GM18520 (cell line): ENCODE data around the gene MCC.

ENCODE experiments used
- ATAC-seq: cut with Tn5 transposase; IDR thresholded peaks from one replicate; pipeline ENCODE4 v1.9.1; 2021; ENCODE audit not compliant: unreplicated experiment

Gene MCC

GRCh38 chr5:113156271-113156877, 331.9 kb downstream of the MCC start:
- ATAC-seq: no peak

- no peak for ATAC-seq
Measured at GRCh38 chr5:113153512-113154097, 334.6 kb downstream of the MCC start.

DNA sequence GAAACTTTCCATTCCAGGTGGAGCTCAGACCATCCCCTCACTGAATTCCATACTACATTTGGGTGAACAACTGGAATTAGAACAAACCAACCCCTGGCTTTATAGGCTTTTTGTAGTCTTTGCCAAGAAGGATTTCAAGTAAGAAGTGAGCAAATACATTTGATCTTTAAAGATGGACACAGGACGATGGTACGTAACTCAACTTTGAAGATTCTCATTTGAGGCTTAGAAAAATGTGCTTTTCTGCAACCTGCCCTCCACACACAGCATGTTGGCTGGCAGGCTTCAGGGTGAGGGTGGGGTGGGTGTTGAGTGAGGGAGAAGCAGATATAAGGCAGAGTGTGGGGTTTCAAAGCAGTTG, 335.9 kb downstream of the MCC start:
- no peak for ATAC-seq

DNA sequence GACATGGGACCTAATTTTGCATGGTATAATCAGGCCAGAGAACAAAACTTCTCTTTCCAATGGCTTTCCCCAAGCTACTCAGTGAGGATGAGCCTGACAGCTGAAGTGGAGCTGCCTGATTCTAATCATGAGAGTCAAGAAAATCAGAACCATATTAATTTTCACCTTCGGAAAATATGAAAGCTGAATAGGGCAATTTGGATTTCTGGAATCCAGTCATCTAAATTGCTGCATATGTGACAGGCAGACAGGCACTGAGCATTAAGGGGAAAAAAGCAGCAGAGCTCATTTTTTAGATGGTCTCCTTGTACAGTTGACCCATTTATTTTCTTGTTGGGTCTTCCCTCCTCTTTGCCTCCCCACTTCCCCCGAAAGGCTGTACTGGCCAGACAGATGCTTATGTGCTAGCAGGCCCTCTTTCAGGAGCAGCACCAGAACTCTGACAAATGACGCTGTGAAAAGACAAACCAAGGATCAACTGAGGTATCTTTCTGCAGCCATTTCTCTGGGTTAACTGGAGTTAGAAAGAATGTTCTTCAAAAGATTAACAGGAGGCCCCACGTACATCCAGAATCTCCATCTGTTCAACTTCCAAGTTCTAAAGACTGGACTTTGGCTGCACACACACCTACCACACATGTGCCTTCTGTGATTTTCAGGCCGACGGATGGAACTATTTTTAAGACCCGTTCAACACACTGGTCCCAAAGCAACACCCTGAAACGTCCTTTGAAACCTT, 336.4 kb downstream of the MCC start:
- ATAC-seq: no peak

- ATAC-seq: no peak
Measured at GRCh38 chr5:113150821-113151220, 337.4 kb downstream of the MCC start.

- ATAC-seq: no peak
Measured at GRCh38 chr5:113150221-113150620, 338.0 kb downstream of the MCC start.

- ATAC-seq: no peak
Measured at GRCh38 chr5:113147537-113147936, 340.7 kb downstream of the MCC start.

DNA sequence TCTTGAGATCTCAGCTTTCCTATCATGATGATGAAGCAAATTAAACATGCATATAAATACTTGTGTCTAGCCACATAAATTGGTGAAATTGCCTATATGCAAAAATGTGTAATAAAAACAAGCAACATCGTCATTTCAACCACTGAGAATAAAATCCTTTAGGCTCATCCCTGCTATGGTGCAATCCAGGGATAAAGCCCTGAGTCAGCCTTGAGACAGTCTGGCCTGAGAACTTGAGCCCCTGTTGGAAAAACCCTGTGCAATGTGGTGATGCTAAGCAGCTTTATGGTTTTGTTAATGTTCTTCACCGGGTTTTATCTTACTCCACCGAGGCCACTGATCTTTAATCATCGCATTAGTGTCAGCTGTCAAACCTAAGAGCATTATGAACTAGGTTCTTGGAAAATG, 341.1 kb downstream of the MCC start:
- ATAC-seq: no peak

- no peak for ATAC-seq
Measured at GRCh38 chr5:113145757-113146387, 342.4 kb downstream of the MCC start.

DNA sequence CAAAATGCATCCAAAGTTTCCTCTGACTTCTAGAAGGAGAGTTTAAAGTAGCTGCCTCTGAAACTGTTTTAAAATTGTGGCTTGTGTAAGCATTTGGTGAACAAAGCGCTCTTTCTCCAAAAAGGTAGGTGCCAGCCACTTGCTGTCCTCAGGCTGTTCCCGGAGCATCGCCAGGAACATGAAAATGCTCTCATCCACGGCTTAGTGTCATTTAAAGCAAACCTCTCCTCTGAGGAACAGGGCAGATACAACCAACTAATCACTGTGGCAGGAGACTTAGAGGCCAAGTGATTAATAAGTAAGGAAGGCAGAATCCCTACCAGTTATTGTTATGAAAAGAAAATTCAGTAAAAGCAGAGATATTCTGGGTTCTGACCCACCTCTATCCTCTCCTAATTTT, 346.1 kb downstream of the MCC start:
- ATAC-seq: no peak

DNA sequence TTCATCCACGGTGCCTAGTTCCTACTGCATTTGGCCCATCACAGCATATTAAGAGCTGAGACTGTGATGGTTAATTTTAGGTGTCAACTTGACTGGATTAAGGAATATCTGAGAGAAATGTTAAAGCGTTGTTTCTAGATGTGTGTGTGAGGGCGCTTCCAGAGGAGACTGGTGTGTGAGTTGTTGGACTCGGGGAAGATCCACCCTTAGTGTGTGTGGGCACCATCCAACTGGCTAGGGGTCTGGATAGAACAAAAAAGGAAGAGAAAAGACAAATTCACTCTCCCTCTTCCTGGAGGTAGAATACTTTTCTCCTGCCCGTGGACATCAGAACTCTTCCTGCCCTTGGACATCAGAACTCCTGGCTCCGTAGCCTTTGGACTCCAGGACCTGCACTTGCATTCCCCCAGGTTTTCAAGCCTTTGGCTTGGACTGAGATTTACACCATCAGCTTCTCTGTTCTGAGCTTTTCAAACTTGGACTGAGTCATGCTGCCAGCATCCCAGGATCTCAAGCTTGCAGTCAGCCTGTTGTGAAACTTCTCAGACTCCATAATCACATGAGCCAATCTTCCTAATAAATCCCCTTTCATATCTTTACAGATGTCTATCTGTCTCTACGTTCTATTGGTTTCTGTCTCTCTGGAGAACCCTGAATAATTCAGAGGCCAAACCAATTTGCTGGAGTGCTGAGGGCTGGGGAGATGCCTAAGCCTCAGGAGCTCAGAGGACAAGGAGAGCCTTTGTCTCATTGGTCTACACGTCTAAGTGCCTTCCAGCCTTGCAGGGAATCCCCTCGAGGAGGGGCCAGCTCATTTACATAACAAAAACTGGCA, 347.2 kb downstream of the MCC start:
- ATAC-seq: no peak

DNA sequence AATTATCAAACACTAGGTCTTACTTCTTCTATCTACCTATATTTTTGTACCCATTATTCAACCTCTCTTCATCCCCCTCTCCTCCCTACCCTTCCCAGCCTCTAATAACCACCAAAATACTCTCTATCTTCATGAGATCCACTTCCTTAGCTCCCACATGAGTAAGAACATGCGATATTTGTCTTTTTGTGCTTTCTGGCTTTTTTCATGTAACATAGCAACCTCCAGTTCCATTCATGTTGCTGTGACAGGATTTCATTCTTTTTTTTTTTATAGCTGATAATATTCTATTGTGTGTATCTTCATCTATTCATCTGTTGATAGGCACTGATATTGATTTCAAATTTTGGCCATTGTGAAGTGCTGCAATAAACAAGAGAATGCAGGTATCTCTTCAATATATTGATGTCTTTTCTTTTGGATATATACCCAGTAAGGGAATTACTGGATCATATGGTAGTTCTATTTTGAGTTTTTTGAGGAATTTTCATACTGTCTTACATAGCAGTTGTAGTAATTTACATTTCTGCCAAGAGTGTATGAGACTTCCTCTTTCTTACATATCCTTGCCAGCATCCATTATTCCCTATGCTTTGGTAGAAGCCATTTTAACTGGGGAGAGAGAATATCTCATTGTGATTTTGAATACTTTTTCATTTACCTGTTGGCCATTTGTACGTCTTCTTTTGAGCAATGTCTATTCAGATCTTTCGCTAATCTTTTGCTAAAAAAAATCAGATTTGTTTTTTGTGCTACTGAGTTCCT, 354.9 kb downstream of the MCC start:
- ATAC-seq: no peak

- ATAC-seq: no peak
Measured at GRCh38 chr5:113132564-113132963, 355.7 kb downstream of the MCC start.

DNA sequence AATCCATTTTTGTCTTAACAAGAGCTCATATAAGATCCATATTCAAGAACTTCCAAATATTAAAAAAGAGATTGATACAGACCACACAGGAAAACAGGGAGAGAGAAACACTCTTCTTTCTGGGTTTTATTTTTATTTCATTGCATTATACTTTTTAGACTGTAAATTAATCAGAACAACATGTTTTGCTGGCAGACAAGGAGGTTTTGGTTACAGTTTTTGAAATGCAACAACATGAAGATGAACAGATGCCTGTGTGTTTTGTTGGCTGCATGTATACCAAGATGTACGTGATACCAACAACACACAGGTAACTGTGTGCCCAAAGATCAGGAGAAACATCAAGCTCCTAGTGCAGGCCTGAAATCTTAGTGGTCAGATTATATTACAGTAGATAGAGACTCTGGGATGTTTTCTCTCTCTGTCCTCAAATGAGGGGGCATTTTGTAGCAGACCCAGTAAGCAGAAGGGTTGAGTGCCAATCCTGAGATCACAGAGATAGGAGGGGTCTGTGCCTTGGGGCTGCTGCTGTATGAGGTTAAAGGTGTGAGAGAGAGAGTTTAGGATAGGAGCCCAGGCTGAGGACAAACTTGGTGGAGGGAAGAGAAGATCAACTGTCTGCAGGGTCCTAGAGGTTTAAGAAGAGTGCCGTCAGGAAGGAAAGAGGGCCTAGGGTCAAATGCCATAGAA, 359.5 kb downstream of the MCC start:
- ATAC-seq: no peak

DNA sequence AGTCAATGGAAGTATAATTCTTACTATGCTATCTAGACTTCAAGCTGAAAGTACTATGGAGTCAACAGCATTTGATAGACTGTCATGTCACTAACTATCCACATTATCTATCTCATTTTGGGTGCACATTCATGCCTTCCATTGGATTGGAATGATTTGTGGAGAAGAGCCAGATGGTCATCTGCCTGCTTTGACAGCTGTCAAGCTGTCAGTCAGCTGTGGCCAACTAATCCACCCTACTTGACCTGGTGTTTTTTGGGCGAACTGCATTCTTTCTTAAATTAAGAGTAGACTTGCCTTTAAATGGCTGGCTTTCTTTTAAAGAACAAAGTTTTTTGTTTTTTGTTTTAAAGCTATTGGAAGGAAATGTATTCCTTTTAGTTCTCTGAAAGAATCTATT, 360.2 kb downstream of the MCC start:
- ATAC-seq: no peak

GRCh38 chr5:113127021-113127420, 361.2 kb downstream of the MCC start:
- no peak for ATAC-seq

GRCh38 chr5:113125371-113125770, 362.9 kb downstream of the MCC start:
- no peak for ATAC-seq

DNA sequence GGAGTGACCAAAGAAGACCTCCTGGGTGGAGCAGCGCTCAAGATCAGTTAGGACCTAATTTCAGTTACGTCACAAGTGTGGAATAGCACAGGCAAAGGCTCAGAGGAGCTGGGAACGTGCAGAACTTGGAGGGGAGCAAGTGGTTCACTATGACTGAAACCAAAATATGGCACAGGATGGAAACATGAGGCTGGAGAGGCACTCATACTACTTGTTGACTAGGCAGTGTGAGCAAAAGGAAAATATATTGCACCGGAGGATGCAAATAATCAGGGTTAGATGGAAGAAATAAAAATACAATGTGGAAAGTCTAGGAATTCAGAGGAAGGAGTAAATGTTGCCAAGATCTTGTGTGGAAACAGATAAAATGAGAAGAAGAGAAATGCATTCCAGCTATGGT, 363.3 kb downstream of the MCC start:
- no peak for ATAC-seq

DNA sequence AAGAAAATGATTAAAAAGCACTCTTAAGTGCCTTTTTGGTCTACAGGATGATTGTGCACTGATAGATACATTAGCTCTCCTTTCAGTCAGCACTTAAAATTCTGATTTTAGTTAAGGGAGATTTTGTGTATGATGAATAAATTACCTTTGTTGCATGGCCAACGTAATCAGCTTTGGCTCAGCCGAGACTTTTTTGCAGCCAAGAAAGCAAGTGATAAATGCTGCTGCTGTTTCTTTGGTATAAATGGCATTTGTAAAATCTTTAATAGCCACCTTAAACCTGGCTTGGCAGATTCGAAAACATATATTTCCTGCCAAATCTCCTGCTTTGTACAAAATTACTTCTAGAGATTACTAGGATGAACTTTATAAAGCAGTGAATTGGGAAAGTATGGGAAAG, 364.0 kb downstream of the MCC start:
- ATAC-seq: no peak

DNA sequence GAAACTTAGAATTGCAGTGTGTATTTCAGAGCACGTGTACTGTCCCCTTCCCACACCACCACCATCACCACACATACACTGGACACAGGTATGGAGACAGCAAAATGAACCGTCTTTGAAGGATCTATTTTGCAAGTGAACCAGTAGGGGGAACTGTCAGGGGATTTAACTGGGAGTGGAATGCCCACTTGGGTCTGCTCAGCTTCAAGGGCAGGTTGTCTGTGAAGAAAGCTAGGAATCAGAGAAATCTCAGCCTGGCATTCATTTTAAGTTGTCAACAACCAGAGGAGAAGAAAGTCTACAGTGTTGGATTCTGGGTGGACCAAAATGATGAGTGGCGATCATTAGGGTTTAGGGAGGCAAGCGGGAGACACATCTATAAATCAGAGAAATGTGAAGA, 364.6 kb downstream of the MCC start:
- no peak for ATAC-seq
